Activated naive CD8-positive, alpha-beta T cell treated with anti-CD3 and anti-CD28 coated beads, Interleukin-2, amount 10 ng/mL, durations not matched to agents 7 days and 5 days (primary cell): ENCODE results near the gene SETD6. TPM values are rescaled to one million over a fixed set of nuclear protein-coding genes. Genes with fewer than 3 reads are reported as not detected.

Source experiments
- ATAC-seq: fragments of 150-1000 bp; cut with Tn5 transposase; one replicate; pipeline ENCODE4 v1.10.0; 2021; ENCODE audit warnings: low read depth, moderate library complexity
- POLR2A ChIA-PET: fragments of 350-600 bp; sonication (Branson Sonifier 250); formaldehyde crosslinking; loops from one replicate; lab custom pipeline; 2021; ENCODE audit warnings: antibody characterized with exemption; lab: Charles Lee
- DNase-seq: peaks from one replicate; pipeline ENCODE4 v3.0.0; 2021
- H3K27ac Mint-ChIP-seq: one replicate; pipeline ENCODE4 v1.8.0; 2022; ENCODE audit warnings: mild to moderate bottlenecking, mixed read lengths
- H3K27me3 Mint-ChIP-seq: one replicate; pipeline ENCODE4 v1.8.0; 2022; ENCODE audit warnings: mild to moderate bottlenecking, moderate library complexity, mixed read lengths
- H3K36me3 Mint-ChIP-seq: one replicate; pipeline ENCODE4 v1.8.0; 2021; ENCODE audit warnings: mild to moderate bottlenecking, mixed read lengths
- H3K4me1 Mint-ChIP-seq: one replicate; pipeline ENCODE4 v1.8.0; 2021; ENCODE audit warnings: mixed read lengths
- H3K4me3 Mint-ChIP-seq: one replicate; pipeline ENCODE4 v1.8.0; 2022; ENCODE audit warnings: mild to moderate bottlenecking, moderate library complexity, mixed read lengths
- H3K9me3 Mint-ChIP-seq: one replicate; pipeline ENCODE4 v1.8.0; 2021; ENCODE audit warnings: mixed read lengths
- total RNA-seq, 2 experiments: library from RNA; stranded (reverse); gene quantifications; one replicate each; pipeline ENCODE4 v1.2.3, GENCODE V29; 2021

Gene SETD6
- total RNA-seq, 2 experiments from 2014 or later, result 19.1 to 23.5 TPM

- Mint-ChIP-seq H3K4me1 (peaks cover 11% of the 10 kb centered on the region), H3K27me3 (peaks cover 3% of the 10 kb centered on the region), H3K9me3 (no peaks in the 10 kb centered on the region), H3K4me3 (no peak overlapping the region), H3K36me3 (no peaks in the 10 kb centered on the region), H3K27ac (no peak overlapping the region)
- POLR2A ChIA-PET, result no interaction called here
- ATAC-seq (no peak), DNase-seq (no peak)
Measured at GRCh38 chr16:58498341-58499091, 16.8 kb upstream of the SETD6 start.

- ATAC-seq (no peak), DNase-seq (no peak)
- H3K4me1 Mint-ChIP-seq, result peaks cover 11% of the 10 kb centered on the region
- H3K27ac Mint-ChIP-seq, result no peak overlapping the region
- H3K9me3 Mint-ChIP-seq, result no peaks in the 10 kb centered on the region
- POLR2A ChIA-PET, result no interaction called here
- H3K27me3 Mint-ChIP-seq, result peaks cover 3% of the 10 kb centered on the region
- H3K4me3 Mint-ChIP-seq, result no peak overlapping the region
- no peaks in the 10 kb centered on the region for H3K36me3 Mint-ChIP-seq
Measured at GRCh38 chr16:58499092-58499511, 16.2 kb upstream of the SETD6 start.

- no peaks in the 10 kb centered on the region for H3K9me3 Mint-ChIP-seq
- ATAC-seq, result peak; percentile 80
Measured at GRCh38 chr16:58499615-58500351, 15.5 kb upstream of the SETD6 start, which contains the start of gene NDRG4. NDRG4 (plus strand) TSS chr16:58500143; CDS start chr16:58500249, 106 bp downstream.

GRCh38 chr16:58500430-58501241, 14.7 kb upstream of the SETD6 start:
- Mint-ChIP-seq H3K4me1 (peaks cover 7% of the 10 kb centered on the region), H3K27ac (no peak overlapping the region), H3K9me3 (no peaks in the 10 kb centered on the region), H3K27me3 (peaks cover 3% of the 10 kb centered on the region), H3K4me3 (peak overlapping the region; percentile 79), H3K36me3 (no peaks in the 10 kb centered on the region)
- POLR2A ChIA-PET, result interaction anchor here (0.5 kb wide), 1 partner anchor 372 kb away, joined by 3 read pairs; the partner anchor contains the start of gene CFAP20
- no peak for ATAC-seq
- DNase-seq, result no peak

More at GRCh38 chr16:58499615-58500351, 15.5 kb upstream of the SETD6 start, which contains the start of gene NDRG4:
- H3K4me3 Mint-ChIP-seq, result peak within 1 kb of the TSS; percentile 79
- H3K36me3 Mint-ChIP-seq, result no peaks in the 10 kb centered on the region
- peaks cover 11% of the 10 kb centered on the region for H3K4me1 Mint-ChIP-seq
- peak; percentile 53 for DNase-seq
- POLR2A ChIA-PET, result no interaction called here
- no peak within 1 kb of the TSS for H3K27ac Mint-ChIP-seq
- peaks cover 3% of the 10 kb centered on the region for H3K27me3 Mint-ChIP-seq

GRCh38 chr16:58501242-58502131, 13.8 kb upstream of the SETD6 start:
- peaks cover 3% of the 10 kb centered on the region for H3K27me3 Mint-ChIP-seq
- peak overlapping the region; percentile 79 for H3K4me3 Mint-ChIP-seq
- H3K27ac Mint-ChIP-seq, result no peak overlapping the region
- POLR2A ChIA-PET, result interaction anchor here (0.5 kb wide), 1 partner anchor 372 kb away, joined by 3 read pairs; the partner anchor contains the start of gene CFAP20
- no peaks in the 10 kb centered on the region for H3K36me3 Mint-ChIP-seq
- ATAC-seq (peak; percentile 10), DNase-seq (peak; percentile 60)
- peaks cover 6% of the 10 kb centered on the region for H3K4me1 Mint-ChIP-seq
- no peaks in the 10 kb centered on the region for H3K9me3 Mint-ChIP-seq

GRCh38 chr16:58502217-58502921, 12.9 kb upstream of the SETD6 start:
- no peak overlapping the region for H3K4me3 Mint-ChIP-seq
- H3K27me3 Mint-ChIP-seq, result peaks cover 3% of the 10 kb centered on the region
- H3K4me1 Mint-ChIP-seq, result peaks cover 8% of the 10 kb centered on the region
- POLR2A ChIA-PET, result no interaction called here
- no peaks in the 10 kb centered on the region for H3K9me3 Mint-ChIP-seq
- DNase-seq (no peak), ATAC-seq (no peak)
- no peak overlapping the region for H3K27ac Mint-ChIP-seq
- no peaks in the 10 kb centered on the region for H3K36me3 Mint-ChIP-seq

GRCh38 chr16:58503166-58503862, 12.0 kb upstream of the SETD6 start:
- no peaks in the 10 kb centered on the region for H3K36me3 Mint-ChIP-seq
- H3K4me3 Mint-ChIP-seq, result no peak overlapping the region
- DNase-seq (no peak), ATAC-seq (no peak)
- H3K27ac Mint-ChIP-seq, result no peak overlapping the region
- H3K9me3 Mint-ChIP-seq, result no peaks in the 10 kb centered on the region
- H3K27me3 Mint-ChIP-seq, result peaks cover 3% of the 10 kb centered on the region
- POLR2A ChIA-PET, result no interaction called here
- peaks cover 4% of the 10 kb centered on the region for H3K4me1 Mint-ChIP-seq

GRCh38 chr16:58503863-58504688, 11.2 kb upstream of the SETD6 start:
- Mint-ChIP-seq H3K4me3 (no peak overlapping the region), H3K36me3 (no peaks in the 10 kb centered on the region), H3K27ac (no peak overlapping the region), H3K4me1 (peaks cover 4% of the 10 kb centered on the region), H3K27me3 (peaks cover 3% of the 10 kb centered on the region), H3K9me3 (no peaks in the 10 kb centered on the region)
- POLR2A ChIA-PET, result no interaction called here
- no peak for ATAC-seq
- DNase-seq, result no peak

- Mint-ChIP-seq H3K4me3 (no peak overlapping the region), H3K9me3 (no peaks in the 10 kb centered on the region), H3K36me3 (peaks cover 2% of the 10 kb centered on the region), H3K27me3 (no peaks in the 10 kb centered on the region), H3K4me1 (peaks cover 4% of the 10 kb centered on the region), H3K27ac (no peak overlapping the region)
- no peak for DNase-seq
- POLR2A ChIA-PET, result interaction anchor here (0.6 kb wide), 2 partner anchors 8 to 234 kb away, joined by 3 to 4 read pairs; no protein-coding TSS in a partner anchor
- ATAC-seq, result peak; percentile 31
Measured at GRCh38 chr16:58506241-58507194, 8.8 kb upstream of the SETD6 start.
